NCI-H187 (cell line): ENCODE results near the gene ITPKB.
"Not testable (repeated sequence)": the region's sequence is repeated elsewhere in the genome, so short reads cannot be mapped to it uniquely, and the experiment has no call there.

Experiments used
- DNase-seq, 2 experiments: peaks; one replicate each; lab custom pipeline; 2025; lab: John Stamatoyannopoulos, UW

ITPKB gene

GRCh38 chr1:226602186-226603021, 136.7 kb downstream of the ITPKB start:
- DNase-seq = no peak

- DNase-seq = no peak
These were observed 137.6 kb downstream of the ITPKB start for GRCh38 chr1:226601456-226601855.

GRCh38 chr1:226600254-226600653, 138.8 kb downstream of the ITPKB start:
- DNase-seq = no peak

GRCh38 chr1:226599636-226600238, 139.3 kb downstream of the ITPKB start:
- no peak for DNase-seq

GRCh38 chr1:226598955-226599354, 140.1 kb downstream of the ITPKB start:
- DNase-seq = not testable (repeated sequence)

- no peak for DNase-seq
These were observed 140.6 kb downstream of the ITPKB start for GRCh38 chr1:226598455-226598849.

GRCh38 chr1:226597616-226598454, 141.2 kb downstream of the ITPKB start:
- no peak for DNase-seq

GRCh38 chr1:226596531-226597165, 142.4 kb downstream of the ITPKB start:
- no peak for DNase-seq

GRCh38 chr1:226593541-226593940, 145.5 kb downstream of the ITPKB start:
- DNase-seq = no peak

- no peak for DNase-seq
These were observed 148.5 kb downstream of the ITPKB start for GRCh38 chr1:226590614-226591013.

- DNase-seq = no peak
These were observed 149.9 kb downstream of the ITPKB start for GRCh38 chr1:226589008-226589733.

- no peak for DNase-seq
These were observed 150.6 kb downstream of the ITPKB start for GRCh38 chr1:226588484-226588883.

- DNase-seq = no peak
These were observed 152.2 kb downstream of the ITPKB start for GRCh38 chr1:226586650-226587422.

- DNase-seq = no peak
These were observed 153.0 kb downstream of the ITPKB start for GRCh38 chr1:226586116-226586515.

GRCh38 chr1:226584164-226584563, 154.9 kb downstream of the ITPKB start:
- no peak for DNase-seq

- DNase-seq = no peak
These were observed 156.1 kb downstream of the ITPKB start for GRCh38 chr1:226582966-226583365.
